H9 (cell line): ENCODE data around the gene ACTBL2. TPM values are rescaled to one million over a fixed set of nuclear protein-coding genes. Genes with fewer than 3 reads are reported as not detected.

Experiments
- DNase-seq: peaks from one replicate; pipeline ENCODE4 v3.0.0-alpha.2; 2017
- H2AFZ ChIP-seq: one replicate; pipeline ENCODE4 v1.6.1; 2013; ENCODE audit warnings: mild to moderate bottlenecking, low read length, control low read depth, moderate library complexity
- H2AK5ac ChIP-seq: 2 replicates; pipeline ENCODE4 v1.6.1; 2013; ENCODE audit warnings: low read length, control low read depth, mixed read lengths; ENCODE audit not compliant: insufficient read length
- H2BK120ac ChIP-seq: one replicate; pipeline ENCODE4 v1.6.1; 2013; ENCODE audit warnings: low read depth, mild to moderate bottlenecking, low read length, control low read depth, inconsistent platforms; ENCODE audit not compliant: poor library complexity, severe bottlenecking
- H2BK12ac ChIP-seq: 2 replicates; pipeline ENCODE4 v1.6.1; 2013; ENCODE audit warnings: low read length, control low read depth, mixed read lengths, low read depth; ENCODE audit not compliant: insufficient read length
- H2BK15ac ChIP-seq: 2 replicates; pipeline ENCODE4 v1.6.1; 2013; ENCODE audit warnings: low read depth, low read length, control low read depth
- H2BK20ac ChIP-seq: one replicate; pipeline ENCODE4 v1.6.1; 2013; ENCODE audit warnings: low read depth, mild to moderate bottlenecking, low read length, control low read depth, inconsistent platforms; ENCODE audit not compliant: poor library complexity, severe bottlenecking
- H2BK5ac ChIP-seq: 2 replicates; pipeline ENCODE4 v1.6.1; 2013; ENCODE audit warnings: low read length, control low read depth, mixed read lengths; ENCODE audit not compliant: insufficient read length
- H3K14ac ChIP-seq: 2 replicates; pipeline ENCODE4 v1.6.1; 2013; ENCODE audit warnings: low read length, control low read depth; ENCODE audit not compliant: insufficient read depth
- H3K18ac ChIP-seq: 2 replicates; pipeline ENCODE4 v1.6.1; 2013; ENCODE audit warnings: low read depth, mild to moderate bottlenecking, mixed read lengths, low read length, control low read depth; ENCODE audit not compliant: insufficient read length
- H3K23ac ChIP-seq: 2 replicates; pipeline ENCODE4 v1.6.1; 2013; ENCODE audit warnings: low read length, control low read depth, mixed read lengths, low read depth; ENCODE audit not compliant: insufficient read length
- H3K23me2 ChIP-seq: 2 replicates; pipeline ENCODE4 v1.6.1; 2013; ENCODE audit warnings: low read depth, mild to moderate bottlenecking, mixed read lengths, low read length, control low read depth; ENCODE audit not compliant: insufficient read length, poor library complexity, severe bottlenecking
- H3K27ac ChIP-seq: 2 replicates; pipeline ENCODE4 v1.5.1; 2013; ENCODE audit warnings: low read length, control low read depth, mixed read lengths, low read depth; ENCODE audit not compliant: insufficient read length
- H3K27me3 ChIP-seq: 2 replicates; pipeline ENCODE4 v1.6.1; 2013; ENCODE audit warnings: low read length, control low read depth, inconsistent platforms; ENCODE audit not compliant: insufficient read depth
- H3K4ac ChIP-seq: 2 replicates; pipeline ENCODE4 v1.6.1; 2013; ENCODE audit warnings: low read depth, mild to moderate bottlenecking, control low read depth, inconsistent platforms, low read length, moderate library complexity
- H3K4me1 ChIP-seq: 2 replicates; pipeline ENCODE4 v1.6.1; 2013; ENCODE audit warnings: low read length, control low read depth, inconsistent platforms; ENCODE audit not compliant: insufficient read depth
- H3K4me2 ChIP-seq: 2 replicates; pipeline ENCODE4 v1.6.1; 2013; ENCODE audit warnings: low read length, control low read depth, mixed read lengths; ENCODE audit not compliant: insufficient read length, insufficient read depth
- H3K56ac ChIP-seq: 2 replicates; pipeline ENCODE4 v1.6.1; 2013; ENCODE audit warnings: low read depth, mild to moderate bottlenecking, mixed read lengths, low read length, control low read depth; ENCODE audit not compliant: insufficient read length
- H3K79me1 ChIP-seq: 2 replicates; pipeline ENCODE4 v1.6.1; 2013; ENCODE audit warnings: low read depth, mild to moderate bottlenecking, moderate library complexity, low read length, control low read depth, inconsistent platforms; ENCODE audit not compliant: insufficient read depth, poor library complexity, severe bottlenecking
- H3K79me2 ChIP-seq: 2 replicates; pipeline ENCODE4 v1.6.1; 2013; ENCODE audit warnings: low read length, control low read depth, inconsistent platforms; ENCODE audit not compliant: insufficient read depth
- H3K9ac ChIP-seq: 2 replicates; pipeline ENCODE4 v1.6.1; 2013; ENCODE audit warnings: low read length, control low read depth, mixed read lengths; ENCODE audit not compliant: insufficient read length; ENCODE audit errors: extremely low read depth
- H3K9me3 ChIP-seq: one replicate; pipeline ENCODE4 v1.6.1; 2013; ENCODE audit warnings: low read depth, low read length, inconsistent platforms; ENCODE audit not compliant: control insufficient read depth
- H3T11ph ChIP-seq: one replicate; pipeline ENCODE4 v1.6.1; 2013; ENCODE audit warnings: mild to moderate bottlenecking, low read length, control low read depth, inconsistent platforms
- H4K20me1 ChIP-seq: one replicate; pipeline ENCODE4 v1.6.1; 2013; ENCODE audit not compliant: control insufficient read depth, insufficient read length, insufficient read depth
- H4K5ac ChIP-seq: 2 replicates; pipeline ENCODE4 v1.6.1; 2013; ENCODE audit warnings: low read depth, mild to moderate bottlenecking, mixed read lengths, low read length, control low read depth; ENCODE audit not compliant: insufficient read length
- H4K8ac ChIP-seq: replicated peaks from 2 replicates; pipeline ENCODE4 v1.6.1; 2013; ENCODE audit warnings: low read length, control low read depth, mixed read lengths, low read depth; ENCODE audit not compliant: insufficient read length
- H4K91ac ChIP-seq: 2 replicates; pipeline ENCODE4 v1.6.1; 2013; ENCODE audit warnings: low read depth, mild to moderate bottlenecking, moderate library complexity, mixed read lengths, low read length, control low read depth; ENCODE audit not compliant: insufficient read length
- H3K27ac Mint-ChIP-seq, 3 experiments: 2 replicates in 2 of 3; 3 replicates in 1 of 3; pipeline ENCODE4 v1.8.0; 2020 to 2021; ENCODE audit warnings: mixed read lengths in 3 of 3, mild to moderate bottlenecking in 1 of 3, moderate library complexity in 1 of 3
- H3K27me3 Mint-ChIP-seq: 2 replicates; pipeline ENCODE4 v1.8.0; 2021; ENCODE audit warnings: low read depth, mild to moderate bottlenecking, moderate library complexity, mixed read lengths
- H3K36me3 Mint-ChIP-seq, 3 experiments: 2 replicates in 2 of 3; 3 replicates in 1 of 3; pipeline ENCODE4 v1.8.0; 2020 to 2021; ENCODE audit warnings: low read depth in 3 of 3, mixed read lengths in 3 of 3; ENCODE audit not compliant: insufficient read depth in 1 of 3
- H3K4me1 Mint-ChIP-seq, 2 experiments: 2 replicates each; pipeline ENCODE4 v1.8.0; 2020; ENCODE audit warnings: mixed read lengths in 2 of 2
- H3K4me3 Mint-ChIP-seq, 2 experiments: 2 replicates in 1 of 2; 3 replicates in 1 of 2; pipeline ENCODE4 v1.8.0; 2020 to 2021; ENCODE audit warnings: mild to moderate bottlenecking in 2 of 2, mixed read lengths in 2 of 2, moderate library complexity in 1 of 2
- H3K9me3 Mint-ChIP-seq, 2 experiments: 2 replicates in 1 of 2; 3 replicates in 1 of 2; pipeline ENCODE4 v1.8.0; 2020; ENCODE audit warnings: mild to moderate bottlenecking in 2 of 2, mixed read lengths in 2 of 2, moderate library complexity in 1 of 2
- WGBS: extraction: QIAGEN DNeasy Blood & Tissue Kit; methylation state at CpG from one replicate; pipeline ENCODE4 v1.1.7; 2013; ENCODE audit warnings: missing lambda C conversion rate, low lambda C conversion rate, mixed read lengths; ENCODE audit not compliant: insufficient read length; ENCODE audit errors: extremely low coverage; 5-methylcytosine and 5-hydroxymethylcytosine counted together
- total RNA-seq: library from RNA; stranded (reverse); gene quantifications from 2 replicates; pipeline ENCODE4 v1.2.1, GENCODE V29; 2021
- TF ChIP-seq, protein P1 (sequence below): fragments of 200-600 bp; sonication (generic); conservative IDR thresholded peaks from 3 replicates; pipeline ENCODE4 v1.8.0; 2021; ENCODE audit warnings: antibody characterized with exemption, mild to moderate bottlenecking

Gene ACTBL2
- total RNA-seq, 1 experiment from 2014 or later: not detected

DNA sequence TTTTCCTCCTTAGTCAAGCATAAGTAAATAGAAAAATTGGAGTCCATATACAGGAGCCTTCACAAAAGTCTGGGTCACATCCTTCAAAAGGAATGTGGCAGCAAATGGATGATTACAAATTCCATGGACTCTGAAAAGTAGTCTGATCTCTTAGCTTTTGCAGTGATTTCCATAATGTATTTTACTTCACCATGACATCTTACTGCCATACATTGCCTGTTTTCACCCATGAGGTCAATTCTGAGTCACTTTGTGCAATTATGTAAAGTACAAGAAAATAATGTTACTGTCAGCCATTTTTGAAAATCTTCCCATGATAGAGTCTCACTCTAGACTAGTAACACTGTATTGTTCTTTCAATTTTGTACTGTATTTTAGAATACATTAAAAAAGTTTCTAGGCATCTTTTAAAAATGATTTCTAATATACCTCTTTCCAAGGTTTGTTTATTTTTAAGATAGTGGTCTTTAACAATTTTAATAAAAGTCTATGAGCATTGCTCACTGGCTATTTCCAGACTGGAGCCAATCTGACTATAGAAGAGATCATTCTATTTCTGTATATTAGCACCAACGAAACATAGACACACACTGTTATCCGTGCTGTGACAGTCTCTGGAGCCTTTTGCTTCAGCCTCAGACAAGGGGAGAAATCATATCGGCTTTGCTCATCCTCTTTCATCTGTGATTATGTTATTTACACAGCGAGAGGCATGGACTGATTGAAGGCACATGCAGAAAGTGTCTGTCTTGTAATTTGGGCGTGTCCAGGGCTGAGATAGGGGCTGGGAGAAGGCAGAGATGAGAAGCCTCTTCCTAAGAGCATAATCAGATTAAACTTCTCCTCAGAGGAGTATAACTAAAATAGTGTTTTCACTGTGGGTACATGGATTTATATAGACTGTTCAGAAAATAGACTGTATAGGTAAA, 22.9 kb upstream of the ACTBL2 start:
- Histone ChIP-seq H2BK12ac (no peak overlapping the region), H4K20me1 (no peaks in the 10 kb centered on the region), H2BK120ac (no peak overlapping the region), H4K91ac (no peak overlapping the region), H3K18ac (no peak overlapping the region), H3K27me3 (no peaks in the 10 kb centered on the region; the same call in 1 of the 2 replicates), H3K23ac (no peak overlapping the region), H3K79me1 (no peaks in the 10 kb centered on the region), H3K14ac (no peak overlapping the region), H3K56ac (no peak overlapping the region), H3K9me3 (no peaks in the 10 kb centered on the region), H2BK15ac (no peak overlapping the region), H3K4me1 (no peaks in the 10 kb centered on the region), H3K23me2 (no peaks in the 10 kb centered on the region), H2AK5ac (no peak overlapping the region), H2BK5ac (no peak overlapping the region), H2AFZ (no peak overlapping the region), H3K9ac (no peak overlapping the region), H3K4me2 (no peak overlapping the region), H2BK20ac (no peak overlapping the region), H3K4ac (no peak overlapping the region), H3K79me2 (no peaks in the 10 kb centered on the region), H4K8ac (no peak overlapping the region), H3T11ph (no peak overlapping the region), H3K27ac (no peak overlapping the region), H4K5ac (no peak overlapping the region)
- Mint-ChIP-seq H3K36me3 (no peaks in the 10 kb centered on the region), H3K4me1 (peaks cover 3% of the 10 kb centered on the region in 2 experiments; a peak in 2 of 4 replicates), H3K27me3 (no peaks in the 10 kb centered on the region; the same call in 1 of the 2 replicates), H3K27ac (no peak overlapping the region), H3K9me3 (no peaks in the 10 kb centered on the region), H3K4me3 (no peak overlapping the region)
- WGBS: no CpG with 5 or more reads among the region's 5 CpGs
- TF ChIP-seq, protein P1, sequence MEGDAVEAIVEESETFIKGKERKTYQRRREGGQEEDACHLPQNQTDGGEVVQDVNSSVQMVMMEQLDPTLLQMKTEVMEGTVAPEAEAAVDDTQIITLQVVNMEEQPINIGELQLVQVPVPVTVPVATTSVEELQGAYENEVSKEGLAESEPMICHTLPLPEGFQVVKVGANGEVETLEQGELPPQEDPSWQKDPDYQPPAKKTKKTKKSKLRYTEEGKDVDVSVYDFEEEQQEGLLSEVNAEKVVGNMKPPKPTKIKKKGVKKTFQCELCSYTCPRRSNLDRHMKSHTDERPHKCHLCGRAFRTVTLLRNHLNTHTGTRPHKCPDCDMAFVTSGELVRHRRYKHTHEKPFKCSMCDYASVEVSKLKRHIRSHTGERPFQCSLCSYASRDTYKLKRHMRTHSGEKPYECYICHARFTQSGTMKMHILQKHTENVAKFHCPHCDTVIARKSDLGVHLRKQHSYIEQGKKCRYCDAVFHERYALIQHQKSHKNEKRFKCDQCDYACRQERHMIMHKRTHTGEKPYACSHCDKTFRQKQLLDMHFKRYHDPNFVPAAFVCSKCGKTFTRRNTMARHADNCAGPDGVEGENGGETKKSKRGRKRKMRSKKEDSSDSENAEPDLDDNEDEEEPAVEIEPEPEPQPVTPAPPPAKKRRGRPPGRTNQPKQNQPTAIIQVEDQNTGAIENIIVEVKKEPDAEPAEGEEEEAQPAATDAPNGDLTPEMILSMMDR: no peak
- no peak for DNase-seq
